ENCODE results near the gene MRPL20.
"Not testable (repeated sequence)": the region's sequence is repeated elsewhere in the genome, so short reads cannot be mapped to it uniquely, and the experiment has no call there.

MRPL20 gene

DNA sequence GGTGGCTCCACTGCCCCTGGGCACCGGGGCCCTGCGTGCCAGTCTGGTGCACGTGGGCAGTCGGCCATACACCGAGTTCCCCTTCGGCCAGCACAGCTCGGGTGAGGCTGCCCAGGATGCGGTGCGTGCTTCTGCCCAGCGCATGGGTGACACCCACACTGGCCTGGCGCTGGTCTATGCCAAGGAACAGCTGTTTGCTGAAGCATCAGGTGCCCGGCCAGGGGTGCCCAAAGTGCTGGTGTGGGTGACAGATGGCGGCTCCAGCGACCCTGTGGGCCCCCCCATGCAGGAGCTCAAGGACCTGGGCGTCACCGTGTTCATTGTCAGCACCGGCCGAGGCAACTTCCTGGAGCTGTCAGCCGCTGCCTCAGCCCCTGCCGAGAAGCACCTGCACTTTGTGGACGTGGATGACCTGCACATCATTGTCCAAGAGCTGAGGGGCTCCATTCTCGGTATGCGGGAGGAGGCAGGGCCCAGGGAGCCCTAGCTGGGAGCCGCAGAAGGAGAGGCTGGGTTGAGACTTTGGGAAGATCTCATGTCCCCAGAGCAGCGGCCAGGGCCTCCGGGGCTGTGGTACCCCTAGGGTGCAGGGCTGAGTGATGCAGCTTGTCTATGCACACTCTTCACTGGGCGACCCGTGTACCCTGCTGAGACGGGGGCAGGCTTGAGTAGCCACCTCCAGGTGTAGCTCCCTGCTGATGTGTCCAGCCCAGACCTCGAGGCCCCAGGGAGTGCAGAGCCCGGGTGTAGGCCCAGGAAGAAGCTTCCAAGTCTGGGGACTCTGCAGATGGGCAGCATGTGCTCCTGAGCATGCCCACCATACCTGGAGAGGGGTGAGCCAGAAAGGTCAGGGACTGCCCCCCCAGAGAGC, 30.2 kb upstream of the MRPL20 start:
- no peak for DNase-seq

DNA sequence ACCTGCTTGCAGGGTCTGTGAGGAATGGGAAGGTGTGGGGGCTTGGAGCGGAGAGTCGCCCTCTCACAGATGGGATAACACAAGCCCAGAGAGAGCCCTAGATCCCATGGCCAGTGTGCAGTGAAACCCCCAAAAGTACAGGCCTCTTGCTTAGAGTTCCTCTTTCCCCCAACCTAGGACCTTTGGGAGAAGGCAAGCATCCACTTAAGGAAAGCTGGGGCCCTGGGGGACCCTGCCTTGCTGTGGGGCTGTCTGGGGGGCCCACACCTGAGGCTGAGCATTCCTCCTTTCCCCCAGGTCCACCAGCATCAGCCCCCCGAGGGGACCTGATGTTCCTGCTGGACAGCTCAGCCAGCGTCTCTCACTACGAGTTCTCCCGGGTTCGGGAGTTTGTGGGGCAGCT, 29.5 kb upstream of the MRPL20 start:
- no peak for DNase-seq

DNA sequence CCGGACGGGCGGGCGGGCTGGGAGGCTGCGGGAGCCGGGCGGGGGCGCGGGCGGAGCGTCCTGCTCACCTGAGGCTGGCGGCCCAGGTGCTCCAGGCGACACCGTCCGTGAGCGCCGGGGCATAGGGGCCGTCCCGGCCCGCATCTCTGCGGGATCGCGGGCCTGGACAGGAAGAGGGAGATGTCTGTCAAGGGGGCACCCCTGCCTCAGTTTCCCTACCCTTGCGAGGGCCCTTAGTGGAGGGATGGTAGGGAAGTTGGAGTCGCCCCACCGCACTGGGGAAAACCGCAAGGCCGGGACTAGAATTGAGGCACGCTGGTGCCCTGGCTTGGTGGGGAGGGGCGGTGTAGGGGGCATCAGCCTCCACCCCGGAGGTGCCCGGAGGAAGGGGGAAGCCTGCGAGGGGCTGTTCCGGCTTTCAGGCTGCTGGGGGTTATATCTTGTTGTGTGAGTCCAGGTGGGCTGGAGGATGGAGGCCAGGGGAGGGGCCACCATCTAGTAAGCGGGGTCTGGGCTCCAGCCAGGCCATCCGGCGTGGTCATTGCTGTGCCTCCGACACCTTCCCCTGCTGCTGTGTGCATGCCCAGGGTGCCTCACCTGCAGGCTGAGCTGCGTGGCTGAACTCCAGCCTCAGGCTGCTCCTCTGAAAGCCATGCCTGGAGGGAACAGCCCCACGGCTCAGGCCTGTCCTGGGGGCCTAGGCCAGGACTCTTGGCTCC, 29.0 kb upstream of the MRPL20 start:
- DNase-seq, result no peak

DNA sequence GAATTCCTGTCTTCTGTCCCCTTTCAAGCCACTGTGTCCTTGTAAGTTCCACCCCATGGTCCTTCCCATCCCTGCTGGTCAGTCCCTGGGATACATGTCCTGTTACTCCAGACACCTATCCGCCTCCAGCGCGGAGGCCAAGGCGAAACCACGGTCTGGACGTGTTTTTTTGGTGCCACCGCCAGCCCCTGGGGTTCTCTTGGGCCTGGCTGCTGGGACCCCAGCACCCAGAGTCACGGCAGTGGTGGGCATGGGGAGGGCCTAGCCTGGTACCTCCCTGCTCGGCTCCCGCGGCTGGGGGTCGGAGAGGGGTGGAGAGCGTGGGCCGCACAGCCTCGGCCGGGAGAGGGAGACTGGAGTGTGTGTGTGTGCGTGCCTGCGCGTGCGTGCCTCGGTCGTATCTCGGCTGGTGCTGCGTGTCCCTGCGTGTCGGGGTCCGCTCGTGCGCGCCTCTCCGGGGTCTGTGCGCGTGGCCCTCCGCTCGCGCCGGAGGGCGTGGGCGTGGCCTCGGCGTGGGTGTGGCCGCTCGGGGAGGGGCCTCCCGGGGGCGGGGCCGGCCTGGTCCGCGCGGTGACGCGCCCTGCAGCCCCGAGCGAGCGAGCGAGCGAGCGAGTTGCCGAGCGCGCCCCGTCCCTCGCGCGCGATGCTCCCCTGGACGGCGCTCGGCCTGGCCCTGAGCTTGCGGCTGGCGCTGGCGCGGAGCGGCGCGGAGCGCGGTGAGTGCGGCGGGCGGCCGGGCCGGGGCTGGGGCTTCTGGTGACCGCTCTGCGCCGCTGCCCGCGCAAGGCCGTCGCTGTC, 28.2 kb upstream of the MRPL20 start, which contains the start of gene VWA1:
Gene VWA1, plus strand, starts transcription at position 585 of the 798 bp plus-strand sequence. Its CDS starts 59 bp downstream, at position 644.
- DNase-seq, result peak; percentile 36

DNA sequence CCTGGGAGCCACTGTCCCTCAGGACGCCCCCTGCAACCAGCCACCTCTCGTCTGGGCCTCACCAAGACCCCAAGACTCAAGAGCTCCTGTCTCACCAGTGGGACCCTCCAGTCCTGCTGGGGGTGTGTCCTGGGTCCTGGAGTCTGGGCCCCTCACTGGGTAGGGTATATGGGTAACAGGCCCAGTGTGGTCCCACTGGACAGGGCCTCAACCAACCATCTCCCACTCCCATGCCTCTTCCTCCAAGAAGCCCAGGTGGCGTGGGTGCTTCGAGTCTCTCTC, 27.7 kb upstream of the MRPL20 start:
- DNase-seq, result no peak

DNA sequence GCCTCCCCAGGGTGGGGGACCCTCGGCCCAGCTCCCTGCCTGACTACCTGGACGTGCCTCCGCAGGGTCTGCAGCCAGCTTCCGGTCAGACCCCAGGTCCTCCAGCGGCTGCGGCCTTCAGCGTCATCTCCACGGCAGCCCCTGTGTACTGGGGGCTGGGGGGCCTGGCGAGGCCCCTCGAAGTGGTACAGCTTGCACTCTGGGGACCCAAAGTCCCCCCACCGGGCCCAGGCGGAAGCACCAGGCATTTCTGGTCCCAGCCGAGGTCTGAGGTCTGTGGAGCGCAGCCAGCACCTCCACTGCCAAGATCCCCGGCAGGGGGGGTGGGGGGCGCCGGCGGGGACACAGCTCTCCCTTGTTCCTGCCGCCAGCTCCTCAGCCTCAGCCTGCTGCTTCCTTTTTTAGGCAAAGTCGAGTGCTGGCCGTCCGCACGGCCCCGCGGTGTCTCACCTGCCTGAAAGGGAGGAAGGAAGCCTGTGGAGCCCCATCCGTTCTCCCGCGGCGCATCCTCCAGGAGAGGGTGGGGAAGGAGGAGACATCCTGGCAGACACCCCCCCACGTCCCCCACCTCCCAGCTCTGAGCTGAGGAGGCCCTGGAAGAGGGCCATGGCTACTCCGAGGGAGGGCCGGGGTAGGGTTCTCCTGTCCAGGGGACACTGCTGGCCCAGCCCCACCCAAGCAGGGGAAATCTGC, 27.2 kb upstream of the MRPL20 start:
- DNase-seq, result no peak

DNA sequence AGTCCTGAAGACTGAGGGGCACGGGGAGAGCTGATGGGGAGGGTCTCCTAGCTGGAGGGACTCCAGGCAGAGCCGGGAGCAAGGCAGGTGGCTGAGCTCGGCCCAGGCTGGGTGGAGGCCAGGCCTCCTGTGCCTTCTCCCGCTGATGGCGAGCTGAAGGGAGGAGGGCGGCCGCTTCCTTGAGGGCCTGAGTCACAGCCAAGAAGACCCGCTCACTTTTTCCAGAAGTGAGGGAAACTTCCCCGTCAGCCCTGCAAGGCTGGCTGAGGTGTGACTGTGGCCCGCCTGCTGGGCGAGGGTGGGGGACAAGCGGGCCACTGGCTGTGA, 26.7 kb upstream of the MRPL20 start:
- no peak for DNase-seq

DNA sequence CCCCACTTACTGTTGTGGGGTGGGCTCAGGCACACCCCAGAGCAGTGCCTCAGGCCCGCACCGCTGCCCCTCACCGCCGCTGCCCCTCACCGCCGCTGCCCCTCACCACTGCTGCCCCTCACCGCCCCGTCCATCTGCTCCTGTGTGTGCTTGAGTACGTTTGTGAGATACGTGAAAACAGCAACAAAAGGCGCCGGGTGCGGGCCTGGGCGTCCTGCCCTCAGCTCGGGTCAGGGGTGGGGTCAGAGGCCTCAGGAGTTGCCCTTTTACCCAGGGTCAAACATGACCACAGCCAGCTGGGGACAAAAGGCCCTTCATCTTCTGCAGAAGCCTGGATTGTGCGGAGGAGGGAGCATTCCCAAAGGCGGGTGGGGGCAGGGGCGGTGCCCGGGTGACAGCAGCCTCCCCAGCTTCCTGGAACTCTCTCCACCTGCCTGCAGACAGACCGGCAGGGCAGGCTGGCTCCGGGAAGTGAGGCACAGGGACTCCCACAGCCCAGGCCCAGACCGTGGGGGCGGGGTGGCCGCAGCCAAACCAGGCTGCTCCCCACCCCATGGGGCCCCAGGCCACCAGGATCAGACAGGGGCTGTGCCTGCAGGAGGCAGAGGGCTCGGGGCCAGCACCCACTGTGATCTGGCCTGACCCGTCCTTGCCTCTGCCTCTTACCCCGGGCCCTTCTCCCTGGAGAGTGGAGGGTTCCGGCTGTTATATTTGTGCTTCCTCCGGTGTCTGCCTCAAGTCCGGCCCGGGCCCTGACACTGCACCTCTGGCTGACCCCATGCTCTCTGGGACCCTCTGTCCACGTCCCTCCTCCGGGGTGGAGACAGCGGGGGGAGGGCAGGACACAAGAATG, 26.1 kb upstream of the MRPL20 start:
- DNase-seq, result no peak

DNA sequence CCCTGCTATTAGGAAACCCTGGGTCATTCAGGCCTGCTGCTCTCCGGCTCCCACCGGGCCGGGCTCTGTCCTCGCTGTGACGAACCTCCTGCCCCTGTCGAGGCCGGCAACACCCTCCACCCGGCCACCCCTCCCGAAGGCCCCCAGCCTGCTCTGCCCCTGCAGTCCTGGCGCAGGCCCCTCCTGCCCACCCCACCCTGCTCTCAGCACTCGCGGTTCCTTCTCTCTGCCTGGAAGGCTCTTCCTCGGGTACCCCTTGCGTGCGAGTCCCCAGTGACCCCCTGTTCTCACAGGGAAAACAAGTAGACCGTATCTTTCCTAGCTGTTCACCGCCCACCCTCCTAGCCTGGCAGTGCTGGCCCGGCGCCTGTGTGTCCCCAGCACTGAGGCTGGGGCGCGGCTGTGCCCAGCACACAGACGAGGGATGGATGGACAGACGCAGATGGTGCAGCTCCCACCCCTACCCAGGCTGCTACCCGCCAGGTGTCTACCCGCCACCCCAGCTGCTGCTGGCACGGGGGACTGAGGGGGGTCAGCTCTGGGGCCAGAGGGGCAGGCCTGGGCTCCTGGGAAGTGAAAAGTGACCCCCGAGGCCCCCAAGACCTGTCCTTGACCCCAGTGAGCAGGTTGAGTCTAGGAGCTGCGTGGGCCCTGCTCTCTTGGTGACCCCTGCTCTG, 25.3 kb upstream of the MRPL20 start:
- DNase-seq, result no peak

DNA sequence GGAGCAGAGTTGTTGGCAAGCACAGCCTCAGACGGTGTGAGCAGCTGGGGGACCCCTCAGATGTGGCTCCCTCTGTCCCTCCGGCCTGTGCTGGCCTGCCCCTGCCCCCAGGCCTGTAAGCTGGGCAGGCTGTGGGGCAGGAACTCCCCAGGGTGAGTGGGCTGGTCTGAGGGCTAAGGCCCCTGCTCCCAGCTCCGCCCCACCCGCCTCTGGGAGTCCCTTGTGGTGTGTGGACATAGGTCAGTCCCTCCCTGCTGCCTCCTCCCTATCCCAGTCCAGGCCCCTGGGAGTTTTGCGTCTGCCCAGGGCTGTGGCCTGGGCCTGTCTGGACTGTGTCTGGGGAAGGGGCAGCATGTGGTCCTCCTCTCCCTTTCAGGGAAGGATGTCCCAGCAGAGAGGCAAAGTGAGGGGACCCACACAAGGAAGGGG, 24.8 kb upstream of the MRPL20 start:
- DNase-seq, result no peak

DNA sequence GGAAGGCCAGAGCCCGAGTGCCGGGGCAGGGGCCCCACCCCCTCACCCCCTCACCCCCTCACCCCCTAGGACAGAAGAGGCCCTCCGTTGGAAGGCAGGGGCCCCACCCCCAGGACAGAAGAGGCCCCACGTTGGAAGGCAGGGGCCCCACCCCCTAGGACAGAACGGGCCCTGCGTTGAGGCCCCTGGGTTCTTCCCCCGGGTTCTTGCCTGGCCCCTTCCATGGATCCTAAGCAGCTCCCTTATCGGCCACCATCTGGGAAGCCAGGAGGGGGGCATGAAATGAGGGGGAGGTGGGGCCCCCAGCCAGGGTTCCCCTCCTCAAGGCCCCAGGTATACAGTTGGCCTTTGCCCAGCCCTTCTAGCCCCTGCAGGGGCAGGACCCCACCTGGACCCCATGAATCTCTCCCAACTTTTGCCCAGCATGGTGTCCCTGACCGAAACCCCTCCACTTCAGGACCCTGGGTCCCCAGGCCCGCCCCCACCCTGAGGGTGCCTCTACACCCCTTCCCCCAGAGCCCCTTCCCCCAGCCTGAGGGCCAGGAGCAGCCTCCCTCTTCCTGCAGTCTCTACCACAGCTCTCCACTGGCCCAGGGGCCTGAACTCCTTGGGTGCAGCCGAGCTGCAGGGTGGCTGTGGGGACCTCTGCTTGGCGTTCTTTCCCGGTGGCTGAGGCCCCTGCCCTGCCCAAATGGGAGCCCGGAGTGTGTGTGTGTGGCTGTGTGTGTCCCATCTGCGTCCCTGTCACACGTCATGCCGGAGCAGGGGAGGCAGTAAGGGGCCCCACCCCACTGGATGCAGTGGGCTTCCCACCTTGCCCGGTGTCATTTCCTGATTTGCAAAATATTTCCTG, 24.1 kb upstream of the MRPL20 start:
- no peak for DNase-seq

DNA sequence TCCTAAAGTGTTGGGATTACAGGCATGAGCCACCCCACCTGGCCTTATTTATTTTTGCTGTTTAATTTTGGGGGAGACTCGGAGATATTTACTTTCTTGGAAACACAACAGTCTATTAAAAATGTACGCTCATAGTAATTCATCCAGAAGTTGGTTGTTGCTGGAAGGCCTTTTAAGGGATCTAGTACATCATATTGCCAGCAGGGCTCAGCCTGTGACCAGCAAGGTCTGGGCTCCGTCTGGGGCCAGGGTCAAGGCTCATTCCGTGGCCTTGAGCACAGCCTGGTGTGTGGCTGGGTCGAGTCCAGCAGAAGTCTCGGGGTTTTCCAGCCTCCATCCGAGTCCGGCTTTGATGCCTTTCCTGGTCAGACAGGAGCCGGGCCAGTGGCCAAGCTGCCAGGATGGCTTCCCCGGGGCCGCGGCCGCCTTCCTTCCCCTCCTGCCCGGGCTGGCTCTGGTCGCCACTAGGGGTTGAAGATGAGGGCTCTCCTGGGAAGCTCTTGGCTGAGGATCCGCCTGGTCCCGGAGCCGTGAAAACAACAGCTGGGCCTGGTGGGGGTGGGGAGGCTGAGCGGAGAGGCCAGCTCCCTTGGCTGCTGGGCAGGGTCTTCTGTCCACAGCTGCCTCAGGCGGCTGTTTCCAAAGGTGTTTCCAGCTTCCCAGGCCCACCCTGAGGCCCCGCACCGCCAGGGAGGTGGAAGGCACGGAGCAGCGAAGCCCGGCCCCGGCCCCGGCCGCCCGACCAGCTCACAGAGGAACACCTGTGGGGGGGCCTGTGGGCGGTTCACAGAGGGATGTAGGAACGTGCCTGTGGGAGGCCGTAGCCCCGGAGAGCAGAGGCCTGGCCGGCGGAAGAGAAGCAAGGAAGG, 23.3 kb upstream of the MRPL20 start:
- DNase-seq, result peak; percentile 28

DNA sequence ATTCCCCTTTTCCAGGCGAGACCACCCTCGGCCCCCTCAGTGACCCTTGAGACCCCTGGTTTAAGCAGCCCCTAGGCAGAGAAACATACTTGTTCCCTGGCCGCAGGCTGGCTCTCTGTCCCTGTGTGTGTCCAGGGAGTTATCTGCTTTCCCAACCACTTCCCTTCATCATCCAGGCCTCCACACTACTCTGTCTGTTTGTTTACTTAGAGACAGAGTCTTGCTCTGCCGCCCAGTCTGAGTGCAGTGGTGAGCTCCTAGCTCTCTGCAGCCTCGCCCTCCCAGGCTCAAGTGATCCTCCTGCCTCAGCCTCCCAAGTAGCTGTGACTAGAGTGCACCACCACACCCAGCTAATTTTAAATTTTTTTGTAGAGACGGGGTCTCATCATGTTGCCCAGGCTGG, 22.6 kb upstream of the MRPL20 start:
- DNase-seq, result no peak

DNA sequence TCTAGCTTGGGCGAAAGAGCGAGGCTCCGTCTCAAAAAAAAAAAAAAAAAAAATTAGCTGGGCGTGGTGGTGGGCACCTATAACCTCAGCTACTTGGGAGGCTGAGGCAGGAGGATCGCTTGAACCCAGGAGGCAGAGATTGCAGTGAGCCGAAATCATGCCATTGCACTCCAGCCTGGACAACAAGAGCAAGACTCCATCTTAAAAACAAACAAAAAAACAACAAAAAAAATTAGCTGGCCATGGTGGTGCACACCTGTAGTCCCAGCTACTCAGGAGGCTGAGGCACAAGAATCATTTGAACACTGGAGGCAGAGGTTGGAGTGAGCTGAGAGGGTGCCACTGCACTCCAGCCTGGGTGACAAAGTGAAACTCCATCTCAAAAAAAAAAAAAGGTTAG, 21.9 kb upstream of the MRPL20 start:
- DNase-seq, result not testable (repeated sequence)

DNA sequence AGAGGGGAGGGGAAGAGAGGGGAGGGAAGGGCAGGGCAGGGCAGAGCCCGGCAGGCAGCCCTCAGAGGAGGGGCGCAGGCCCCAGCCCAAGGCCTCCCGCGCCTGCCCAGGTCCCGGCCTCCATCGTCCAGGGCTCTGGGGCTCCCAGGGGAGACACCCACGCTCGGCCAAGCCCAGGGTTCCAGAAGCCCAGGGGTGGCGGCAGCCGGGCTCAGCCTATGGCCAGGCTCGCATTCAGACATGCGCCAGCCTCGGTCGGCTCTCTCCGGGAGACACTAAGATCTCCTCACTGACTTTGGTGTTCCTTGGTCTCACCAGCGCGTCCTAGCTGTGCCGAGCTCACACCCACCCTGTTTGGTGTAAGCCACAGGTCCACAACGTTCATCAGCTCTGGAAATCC, 21.1 kb upstream of the MRPL20 start:
- no peak for DNase-seq

DNA sequence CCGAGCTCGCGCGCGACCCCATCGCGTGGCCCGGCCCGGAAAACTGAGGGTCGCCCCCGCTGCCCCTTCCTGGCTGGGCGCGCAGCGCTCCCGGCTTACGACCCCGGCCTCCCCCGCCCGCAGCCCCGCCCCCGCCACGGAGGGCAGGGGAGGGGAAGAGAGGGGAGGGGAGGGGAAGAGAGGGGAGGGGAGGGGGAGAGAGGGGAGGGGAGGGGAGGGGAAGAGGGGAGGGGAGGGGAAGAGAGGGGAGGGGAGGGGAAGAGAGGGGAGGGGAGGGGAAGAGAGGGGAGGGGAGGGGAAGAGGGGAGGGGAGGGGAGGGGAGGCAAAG, 20.7 kb upstream of the MRPL20 start:
- DNase-seq, result no peak

DNA sequence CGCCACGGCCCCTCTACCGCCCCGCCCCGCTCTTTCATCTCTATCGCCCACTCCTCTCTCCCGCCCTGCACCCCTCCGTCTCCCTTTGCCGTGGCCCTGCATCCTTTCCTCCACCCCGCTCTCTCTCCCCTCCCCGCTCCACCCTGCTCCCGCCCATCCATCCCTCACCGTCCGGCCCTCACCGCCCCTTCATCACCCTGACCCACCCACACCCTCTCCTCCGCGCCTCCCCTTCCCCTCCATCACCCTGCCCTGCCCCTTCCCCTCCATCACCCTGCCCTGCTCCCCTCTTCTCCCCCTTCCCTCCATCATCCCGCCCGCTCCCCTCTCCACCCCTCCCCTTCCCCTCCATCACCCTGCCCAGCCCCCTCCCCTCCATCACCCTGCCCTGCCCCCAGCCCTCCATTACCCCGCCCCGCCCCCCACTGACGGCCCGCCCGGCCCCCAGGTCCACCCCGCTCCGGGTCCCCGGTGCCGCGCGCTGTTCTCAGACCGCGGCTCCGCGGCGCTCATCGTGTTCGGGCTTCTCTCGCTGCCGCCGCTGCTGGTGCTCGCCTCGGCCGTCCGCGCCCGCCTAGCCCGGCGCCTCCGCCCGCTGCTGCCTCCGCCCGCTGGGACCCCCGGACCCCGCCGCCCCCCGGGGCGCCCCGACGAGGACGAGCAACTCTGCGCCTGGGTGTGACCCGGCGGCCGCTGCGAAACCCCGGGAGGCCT, 20.2 kb upstream of the MRPL20 start:
- peak; percentile 80 for DNase-seq

DNA sequence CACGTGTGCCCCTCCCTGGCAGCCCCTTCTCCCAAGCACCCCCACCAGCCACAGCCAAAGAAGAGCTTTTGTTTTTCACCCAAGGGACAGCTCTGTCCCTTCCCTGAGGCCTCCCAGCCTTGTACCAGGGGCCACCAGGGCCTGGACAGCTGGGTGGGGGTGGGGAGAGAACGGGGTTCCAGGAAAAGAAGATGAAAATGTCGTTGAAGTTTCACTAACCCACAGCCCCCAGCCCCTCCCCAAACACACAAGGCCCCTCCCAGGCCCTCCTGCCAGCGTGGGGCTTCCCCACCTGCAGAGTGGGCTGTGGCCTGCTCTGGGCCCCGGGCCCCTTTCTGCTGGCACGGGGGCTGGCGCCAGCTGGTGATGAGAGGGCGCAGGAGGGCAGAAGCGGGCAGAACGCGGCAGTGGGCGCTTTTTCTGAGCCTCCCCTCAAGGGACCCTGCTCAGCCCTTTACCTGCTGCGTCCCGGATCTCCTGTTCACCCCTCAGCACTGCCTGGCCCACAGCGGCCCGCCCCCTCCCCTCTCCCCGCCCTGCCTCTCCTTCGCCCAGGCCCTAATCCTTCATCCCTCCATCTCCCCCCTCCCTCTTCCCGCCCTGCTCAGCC, 19.5 kb upstream of the MRPL20 start:
- no peak for DNase-seq
